A673 (cell line): ENCODE measurements around the gene PDE6B. TPM values are rescaled to one million over a fixed set of nuclear protein-coding genes. Genes with fewer than 3 reads are reported as not detected.

Experiments used
- BruUV-seq: library from RNA; stranded (reverse); fragments of 400-500 nt; replicated peaks from 2 replicates; lab custom pipeline; 2021; lab: Mats Ljungman, UMichigan
- CTCF ChIA-PET: fragments of 300-600 bp; sonication (Branson Sonifier 250); formaldehyde crosslinking; loops from one replicate; lab custom pipeline; 2022; ENCODE audit warnings: antibody characterized with exemption; lab: Charles Lee
- POLR2A ChIA-PET: fragments of 300-600 bp; sonication (Branson Sonifier 250); formaldehyde crosslinking; loops from one replicate; lab custom pipeline; 2022; ENCODE audit warnings: antibody characterized with exemption; ENCODE audit not compliant: low non-redundant PET; lab: Charles Lee
- DNase-seq: peaks from one replicate; pipeline ENCODE4 v3.0.0-alpha.2; 2015; ENCODE audit warnings: low spot score
- H3K27ac ChIP-seq: fragments of 200-600 bp; sonication (generic); 2 replicates; pipeline ENCODE4 v1.5.1; 2016; ENCODE audit warnings: mixed run types, low read depth, mild to moderate bottlenecking, mixed read lengths, antibody characterized with exemption, low read length; ENCODE audit not compliant: poor library complexity, severe bottlenecking
- H3K27me3 ChIP-seq: fragments of 200-600 bp; sonication (generic); replicated peaks from 2 replicates; pipeline ENCODE4 v1.6.1; 2017; ENCODE audit warnings: mixed run types, low read depth, mild to moderate bottlenecking, mixed read lengths, antibody characterized with exemption, low read length; ENCODE audit not compliant: insufficient read depth, poor library complexity
- H3K36me3 ChIP-seq: fragments of 200-600 bp; sonication (generic); 2 replicates; pipeline ENCODE4 v1.6.1; 2016; ENCODE audit warnings: mixed run types, mild to moderate bottlenecking, mixed read lengths, antibody characterized with exemption, low read length; ENCODE audit not compliant: insufficient read depth, poor library complexity, severe bottlenecking
- H3K4me1 ChIP-seq: fragments of 200-600 bp; sonication (generic); 2 replicates; pipeline ENCODE4 v1.6.1; 2017; ENCODE audit warnings: mixed run types, mild to moderate bottlenecking, mixed read lengths, antibody characterized with exemption, low read length; ENCODE audit not compliant: insufficient read depth, poor library complexity, severe bottlenecking
- H3K4me3 ChIP-seq: fragments of 200-600 bp; sonication (generic); 2 replicates; pipeline ENCODE4 v1.5.1; 2016; ENCODE audit warnings: low read depth, mixed run types, mild to moderate bottlenecking, mixed read lengths, low read length; ENCODE audit not compliant: poor library complexity, severe bottlenecking
- H3K9me3 ChIP-seq: fragments of 200-600 bp; sonication (generic); 2 replicates; pipeline ENCODE4 v1.6.1; 2016; ENCODE audit warnings: mixed run types, low read depth, mild to moderate bottlenecking, mixed read lengths, antibody characterized with exemption, low read length; ENCODE audit not compliant: poor library complexity, severe bottlenecking
- CTCF ChIP-seq: fragments of 300-800, 200-600 bp; sonication (generic); conservative IDR thresholded peaks from 2 replicates; pipeline ENCODE4 v1.5.1; 2017; ENCODE audit warnings: low read depth, mild to moderate bottlenecking, antibody characterized with exemption, low read length, moderate library complexity, mixed read lengths
- EZH2 ChIP-seq: fragments of 200-600 bp; sonication (generic); IDR thresholded peaks from 2 replicates; pipeline ENCODE4 v1.6.1; 2017; ENCODE audit warnings: borderline replicate concordance, low read depth, mild to moderate bottlenecking, mixed read lengths, antibody characterized with exemption, low read length; ENCODE audit not compliant: poor library complexity, severe bottlenecking
- intact Hi-C: fragments of 100-400 bp; cut with micrococcal nuclease; formaldehyde crosslinking; loops from one replicate; pipeline ENCODE4 v1.10.0; 2022; ENCODE audit not compliant: unreplicated experiment
- total RNA-seq: library from RNA; stranded (reverse); gene quantifications from 2 replicates; pipeline ENCODE4 v1.2.3, GENCODE V29; 2021

Gene PDE6B
- total RNA-seq, 1 experiment from 2014 or later: 10.4 TPM

GRCh38 chr4:650951-651883 is 25.8 kb downstream of the PDE6B start:
- Histone ChIP-seq H3K4me3 (no peak overlapping the region), H3K9me3 (no peaks in the 10 kb centered on the region), H3K36me3 (no peaks in the 10 kb centered on the region), H3K27ac (no peak overlapping the region), H3K27me3 (no peaks in the 10 kb centered on the region), H3K4me1 (no peaks in the 10 kb centered on the region)
- no peak for DNase-seq
- TF ChIP-seq CTCF (no peak), EZH2 (no peak)
- no TSS peak for BruUV-seq
- ChIA-PET CTCF (no interaction called here), POLR2A (no interaction called here)
- intact Hi-C loops: no loop called here

- CTCF ChIA-PET: no interaction called here
These were observed 26.7 kb downstream of the PDE6B start for GRCh38 chr4:651884-652642.

More at GRCh38 chr4:651884-652642, 26.7 kb downstream of the PDE6B start:
- BruUV-seq: no TSS peak
- no peaks in the 10 kb centered on the region for H3K4me1 ChIP-seq
- H3K4me3 ChIP-seq: no peak overlapping the region
- no peaks in the 10 kb centered on the region for H3K9me3 ChIP-seq
- no peak overlapping the region for H3K27ac ChIP-seq
- TF ChIP-seq CTCF (no peak), EZH2 (no peak)
- POLR2A ChIA-PET: no interaction called here
- DNase-seq: no peak
- intact Hi-C loops: no loop called here
- H3K36me3 ChIP-seq: no peaks in the 10 kb centered on the region
- H3K27me3 ChIP-seq: no peaks in the 10 kb centered on the region
